SK-N-DZ (cell line): ENCODE results near the gene SBK1.

Source experiments
- DNase-seq: peaks from one replicate; pipeline ENCODE4 v3.0.0-alpha.2; 2015; ENCODE audit warnings: low spot score

The SBK1 gene

DNA sequence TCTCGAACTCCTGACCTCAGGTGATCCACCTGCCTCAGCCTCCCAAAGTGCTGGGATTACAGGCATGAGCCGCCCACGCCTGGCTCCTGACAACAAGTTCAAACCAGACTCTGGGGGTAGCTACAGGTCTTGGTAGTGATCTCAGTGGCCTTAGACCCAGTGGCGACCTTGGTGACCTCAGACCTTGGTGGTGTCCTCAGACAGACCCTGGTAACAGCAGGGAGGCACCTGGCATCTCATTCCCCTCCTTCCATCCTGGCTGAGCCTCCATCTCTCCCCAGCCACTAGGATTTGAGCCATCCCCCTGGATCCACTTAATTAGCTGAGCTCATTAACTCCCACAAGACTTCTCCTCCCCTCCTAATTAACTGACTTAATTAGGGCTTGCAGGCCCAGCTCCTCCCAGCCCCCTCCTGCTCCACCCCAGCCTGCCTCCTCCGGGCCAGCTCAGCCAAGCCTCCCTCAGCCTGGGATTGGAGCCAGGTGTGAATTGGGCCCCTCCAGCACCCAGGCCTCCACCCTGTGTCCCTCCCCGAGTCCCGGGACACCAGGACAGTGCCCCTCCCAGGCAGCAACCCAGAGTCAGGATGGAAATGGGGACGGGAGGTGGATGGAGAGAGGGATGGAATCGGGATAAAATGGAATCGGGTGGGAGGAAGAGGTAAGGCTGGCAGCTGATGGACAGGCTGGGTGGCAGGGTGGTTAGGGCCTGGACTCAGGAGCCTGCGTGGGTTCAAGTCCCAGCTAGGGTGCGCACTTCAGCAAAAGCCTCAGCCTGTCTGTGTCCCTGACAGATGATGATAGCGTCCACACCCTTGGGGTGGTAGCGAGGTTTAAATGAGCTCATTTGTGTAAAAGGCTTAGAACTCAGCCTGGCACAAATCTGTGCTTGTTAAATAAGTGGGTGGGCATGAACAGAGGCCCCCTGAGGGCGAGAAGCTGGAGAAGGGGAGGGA, 11.2 kb upstream of the SBK1 start:
- no peak for DNase-seq

DNA sequence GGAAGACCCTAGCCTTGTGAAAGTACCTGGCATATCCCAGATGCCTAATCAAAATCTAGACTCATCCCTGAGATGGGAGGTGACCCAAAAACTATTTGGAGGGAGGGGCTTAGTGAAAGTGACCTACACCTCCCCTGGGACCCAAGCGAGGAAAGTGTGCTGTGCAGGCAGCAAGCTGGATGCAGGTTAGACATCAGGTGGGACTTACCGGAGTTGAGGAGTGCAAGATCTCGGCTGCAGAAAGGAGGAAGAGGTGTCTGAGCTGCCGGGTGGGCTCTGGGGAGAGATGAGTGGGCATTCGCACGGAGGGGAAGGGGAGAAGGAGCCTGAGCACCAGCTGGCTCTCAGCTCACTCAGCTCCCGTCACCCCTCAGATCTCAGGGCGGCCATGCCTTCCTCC, 10.3 kb upstream of the SBK1 start:
- DNase-seq = no peak

DNA sequence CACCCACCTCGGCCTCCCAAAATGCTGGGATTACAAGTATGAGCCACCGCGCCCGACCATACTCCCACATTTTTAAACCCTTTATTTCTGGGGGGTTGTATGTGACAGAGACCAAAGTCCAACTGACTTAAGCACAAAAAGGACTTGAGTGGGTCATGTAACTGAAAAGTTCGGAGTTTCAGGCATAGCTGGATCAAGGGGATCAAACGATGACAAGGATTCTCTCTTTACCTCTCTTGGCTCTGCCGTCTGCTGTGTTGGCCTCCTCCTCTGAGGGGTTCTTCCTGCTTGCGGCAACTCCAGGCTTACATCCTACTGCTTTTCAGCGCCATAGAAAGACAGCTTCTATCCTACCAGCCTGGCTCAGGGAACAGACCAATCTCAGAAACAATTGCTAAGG, 9.2 kb upstream of the SBK1 start:
- no peak for DNase-seq

DNA sequence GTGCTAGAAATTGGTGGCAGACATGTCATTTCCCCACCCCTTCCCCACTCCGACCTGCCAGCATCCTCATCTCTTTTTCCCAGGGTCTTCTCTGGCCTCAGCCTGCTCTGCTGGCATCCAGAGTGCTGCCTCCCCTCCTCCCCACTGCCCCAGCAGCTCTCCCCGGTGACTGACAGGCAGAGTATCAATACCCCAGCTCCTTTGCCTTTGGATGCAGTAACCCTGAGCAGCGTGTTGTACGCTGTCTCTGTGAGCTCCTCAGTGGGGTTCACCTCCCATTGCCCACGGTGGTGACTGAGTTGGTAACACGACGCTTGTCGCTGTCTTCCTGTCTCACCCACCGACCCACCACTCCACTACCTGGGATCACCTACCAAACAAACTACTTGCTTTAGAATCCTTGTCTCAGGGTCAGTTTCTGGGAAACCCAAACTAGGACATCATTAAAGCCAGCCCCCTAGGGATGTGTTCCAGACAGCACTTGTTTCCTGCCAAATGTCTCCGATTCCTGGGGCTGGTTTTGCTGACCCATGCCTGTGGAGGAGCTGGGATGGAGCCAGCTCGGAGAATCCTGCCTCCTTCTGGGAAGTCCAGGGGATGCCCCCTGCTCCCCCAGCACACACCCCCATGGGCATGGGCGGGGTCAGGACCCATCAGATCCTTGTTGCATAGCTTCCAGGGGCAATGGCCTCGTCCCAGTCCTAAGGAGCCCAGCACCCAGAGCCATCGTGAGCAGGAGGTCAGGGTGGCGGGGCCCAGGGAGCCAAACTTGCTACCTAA, 8.3 kb upstream of the SBK1 start:
- no peak for DNase-seq

DNA sequence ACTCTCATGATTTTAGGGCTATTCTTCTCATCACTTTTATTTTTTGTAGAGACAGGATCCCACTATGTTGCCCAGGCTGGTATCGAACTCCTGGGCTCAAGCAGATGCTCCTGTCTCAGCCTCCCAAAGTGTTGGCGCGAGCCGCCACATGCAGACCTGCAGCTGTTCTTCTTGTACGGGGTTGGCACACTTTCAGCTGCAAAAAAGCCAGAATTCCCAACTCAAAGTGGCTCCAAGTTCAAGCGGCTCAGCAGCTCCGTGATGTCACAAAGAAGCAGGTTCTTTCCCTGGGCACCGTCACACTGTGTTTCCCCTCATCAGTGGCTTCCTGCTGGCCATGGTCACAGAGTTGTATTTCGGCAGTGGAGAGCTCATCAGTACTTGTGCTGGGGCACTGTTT, 6.7 kb upstream of the SBK1 start:
- DNase-seq = no peak

DNA sequence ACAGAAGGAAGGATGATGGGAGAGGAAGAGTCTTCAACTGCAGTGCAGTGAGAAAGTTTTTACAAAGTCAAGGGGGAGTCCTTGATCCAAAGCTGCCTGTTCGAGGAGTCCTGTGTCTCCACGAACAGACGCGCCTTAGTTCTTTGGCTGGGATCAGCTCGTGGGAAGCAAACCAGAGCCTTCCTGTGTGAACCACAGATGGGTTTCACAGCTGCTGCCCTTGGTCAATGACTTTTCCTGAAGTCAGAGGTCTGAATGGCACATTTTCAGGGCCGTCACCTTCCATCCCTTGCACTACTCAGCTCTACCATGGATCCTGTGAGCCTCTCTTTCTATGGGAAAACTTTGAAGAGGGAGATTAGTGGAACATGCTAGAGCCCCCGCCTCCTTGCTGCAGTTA, 4.2 kb upstream of the SBK1 start:
- no peak for DNase-seq

DNA sequence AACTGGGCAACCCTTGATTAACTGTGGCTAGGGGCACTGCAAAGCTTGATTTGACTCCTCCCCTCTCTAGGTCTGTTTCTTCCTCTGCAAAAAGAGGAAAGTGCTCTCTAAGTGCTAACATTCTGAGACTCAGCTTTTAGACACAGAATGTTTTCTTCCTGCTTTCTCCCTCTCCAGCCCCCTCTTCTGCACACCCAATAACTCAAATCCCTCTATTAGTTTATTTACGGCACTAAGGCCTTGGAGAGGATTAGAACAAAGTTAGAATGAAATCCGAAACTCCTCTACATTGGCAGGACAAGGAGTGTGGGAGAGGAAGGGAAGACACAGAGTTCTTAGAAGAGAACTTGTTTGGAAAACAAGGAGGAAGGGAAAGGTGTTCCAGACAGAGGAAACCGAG, 3.3 kb upstream of the SBK1 start:
- no peak for DNase-seq

DNA sequence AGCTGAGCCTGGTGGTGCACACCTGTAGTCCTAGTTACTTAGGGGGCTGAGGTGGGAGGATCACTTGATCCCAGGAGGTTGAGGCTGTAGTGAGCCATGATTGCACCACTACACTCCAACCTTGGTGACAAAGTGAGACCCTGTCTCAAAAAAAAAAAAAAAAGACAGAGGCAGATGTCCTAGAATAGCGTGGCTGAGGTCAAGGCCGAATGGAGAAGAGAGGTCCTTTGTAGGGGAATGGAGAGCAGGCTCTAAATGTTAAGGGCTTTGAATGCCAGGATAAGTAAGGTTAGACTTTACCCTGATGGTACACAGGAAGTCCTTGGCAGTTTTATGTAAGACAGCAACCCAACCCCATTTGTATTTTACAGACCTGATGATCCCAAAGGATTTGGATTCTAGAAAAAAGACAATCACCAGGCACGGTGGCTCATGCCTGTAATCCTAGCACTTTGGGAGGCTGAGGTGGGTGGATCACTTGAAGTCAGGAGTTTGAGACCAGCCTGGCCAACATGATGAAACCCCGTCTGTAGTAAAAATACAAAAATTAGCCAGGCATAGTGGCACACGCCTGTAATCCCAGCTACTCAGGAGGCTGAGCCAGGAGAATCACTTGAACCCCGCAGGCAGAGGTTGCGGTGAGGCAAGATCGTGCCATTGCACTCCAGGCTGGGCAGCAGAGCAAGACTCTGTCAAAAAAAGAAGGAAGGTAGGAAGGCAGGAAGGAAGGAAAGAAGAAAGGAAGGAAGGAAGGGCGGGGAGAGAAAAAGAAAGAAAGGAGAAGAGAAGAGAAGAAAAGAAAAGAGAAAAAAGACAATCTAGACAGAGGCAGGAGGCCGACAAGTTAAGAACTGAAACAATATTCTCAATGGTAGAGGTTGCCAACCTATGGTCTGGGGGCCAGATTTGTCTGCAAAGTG, 2.1 kb upstream of the SBK1 start:
- no peak for DNase-seq

DNA sequence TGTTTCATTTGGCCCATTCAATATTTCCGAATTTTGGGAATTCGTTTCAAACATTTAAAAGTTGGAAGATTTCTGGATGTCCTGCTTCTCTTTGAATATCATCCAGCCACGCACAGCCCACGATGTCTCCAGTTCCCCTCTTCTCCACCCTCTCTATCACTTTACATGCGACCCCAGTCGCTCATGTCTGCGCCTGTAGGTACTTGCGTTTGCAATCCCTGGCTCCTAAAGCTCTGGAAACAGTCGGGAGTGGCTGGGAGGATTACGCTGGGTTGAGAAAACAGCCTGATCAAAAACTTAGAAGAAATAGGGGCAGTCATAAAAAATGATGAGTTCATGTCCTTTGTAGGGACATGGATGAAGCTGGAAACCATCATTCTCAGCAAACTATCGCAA, 1.5 kb upstream of the SBK1 start:
- no peak for DNase-seq

DNA sequence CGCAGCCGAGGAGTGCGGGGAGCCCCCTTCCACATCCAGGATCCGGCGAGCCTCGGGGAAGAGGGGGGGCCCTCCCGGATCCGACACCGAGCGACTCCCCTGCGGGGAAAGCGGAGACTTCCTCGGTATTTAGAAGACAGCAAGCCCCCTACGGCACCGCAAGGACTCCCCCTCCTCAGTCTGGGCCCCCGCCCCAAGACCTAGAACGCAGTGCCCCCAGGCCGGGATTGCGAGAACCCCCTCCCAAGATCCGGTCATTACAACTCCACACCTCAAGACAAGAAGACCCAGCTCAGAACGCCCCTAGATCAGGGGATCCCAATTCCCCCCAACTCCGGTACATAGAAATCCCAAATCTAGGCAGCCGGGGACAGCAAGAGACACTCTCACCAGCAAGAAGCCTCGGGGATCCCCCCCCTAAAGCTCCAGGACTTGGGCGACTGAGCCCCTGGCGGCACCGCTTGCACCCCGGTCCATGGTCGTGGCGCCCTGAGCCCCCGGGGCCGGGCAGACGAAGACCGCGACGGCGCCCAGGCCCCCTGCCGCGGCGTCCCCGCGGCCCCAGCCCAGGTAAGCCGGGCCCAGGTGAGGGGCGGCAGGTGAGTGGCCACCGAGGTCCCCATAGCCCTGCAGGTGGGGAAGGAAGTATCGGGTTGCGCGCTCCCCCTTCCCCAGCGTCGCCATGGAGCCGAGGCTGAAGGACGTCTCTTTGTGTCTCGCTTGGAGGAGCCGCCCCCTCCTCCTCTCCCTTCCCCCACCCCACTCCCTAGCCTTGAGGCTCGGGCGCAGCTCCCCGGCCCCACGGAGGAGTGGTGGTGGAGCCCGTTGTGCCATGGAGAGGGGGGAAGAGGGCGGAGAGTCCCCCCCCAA, 641 bp downstream of the SBK1 start:
- no peak for DNase-seq

DNA sequence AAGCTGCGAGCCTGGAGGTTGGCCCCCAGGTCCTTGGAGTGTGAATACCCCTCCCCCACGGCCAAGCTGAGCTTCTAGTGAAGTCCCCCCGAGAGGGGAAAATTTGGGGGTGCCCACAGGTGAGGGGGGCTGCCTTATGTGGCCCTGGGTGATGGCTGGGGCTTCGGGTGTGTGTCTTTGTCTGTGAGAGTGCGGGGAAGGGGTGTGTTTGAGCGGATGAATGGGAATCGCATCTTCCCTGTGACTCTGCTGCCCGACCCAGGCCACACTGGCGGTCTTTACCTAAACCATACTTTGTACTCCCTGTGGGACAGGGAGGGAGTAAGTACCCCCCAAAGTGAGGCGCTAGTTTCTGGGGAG, 1.3 kb downstream of the SBK1 start:
- no peak for DNase-seq

DNA sequence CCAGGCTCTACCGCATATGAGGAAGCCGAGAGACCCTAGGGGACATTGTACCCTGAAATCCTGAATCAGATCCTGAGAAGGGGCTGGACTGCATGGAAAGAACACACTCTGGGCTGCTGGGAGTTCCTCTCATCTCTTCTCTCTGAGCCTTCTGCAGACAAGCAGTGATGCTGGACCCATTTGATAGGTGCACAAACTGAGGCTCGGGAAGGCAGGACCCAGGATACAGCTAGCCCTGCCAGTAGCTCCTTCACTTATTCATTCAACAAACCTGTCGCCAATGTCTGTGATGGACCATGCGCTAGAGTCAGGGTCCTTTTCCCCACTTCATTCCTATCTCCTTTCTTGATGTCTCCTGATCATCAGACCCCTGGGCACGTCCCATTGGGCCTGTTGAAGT, 1.9 kb downstream of the SBK1 start:
- DNase-seq = no peak

DNA sequence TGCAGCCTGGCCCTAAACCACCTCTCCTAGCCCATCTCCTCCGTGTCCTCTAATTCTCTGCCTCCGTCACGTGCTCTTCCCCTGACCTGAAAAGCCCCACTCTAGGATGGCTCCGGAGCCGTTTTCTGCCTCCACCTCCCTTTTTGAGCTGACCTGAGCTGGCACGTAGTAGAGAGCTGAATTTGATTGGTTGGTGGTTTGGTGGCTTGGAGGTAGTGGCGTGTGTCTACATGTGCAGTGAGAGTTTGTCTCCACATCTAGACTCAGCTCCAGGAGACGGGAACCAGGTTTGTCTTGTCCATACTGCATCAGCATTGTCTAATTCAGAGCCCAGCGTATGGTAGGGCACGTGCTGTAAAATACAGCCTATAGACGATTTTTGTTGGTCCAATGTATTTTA, 3.0 kb downstream of the SBK1 start:
- DNase-seq = no peak

DNA sequence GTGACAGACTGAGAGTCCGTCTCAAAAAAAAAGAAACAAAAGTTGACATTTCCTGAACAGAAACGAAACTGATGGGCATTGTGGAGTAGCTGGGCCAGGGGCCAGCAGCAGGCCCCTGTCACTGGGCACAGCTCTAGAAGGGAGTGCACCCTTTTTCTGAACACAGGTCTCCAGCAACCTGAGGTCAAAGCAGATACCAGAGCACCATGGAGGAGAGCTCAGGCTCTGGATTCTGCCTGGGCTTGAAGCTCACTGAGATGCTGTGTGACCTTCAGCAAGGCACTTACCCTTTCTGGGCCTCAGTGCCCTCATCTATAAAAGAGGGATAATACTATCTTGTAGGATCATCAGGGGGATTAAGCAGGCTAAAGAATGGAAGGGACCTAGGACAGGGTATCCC, 5.0 kb downstream of the SBK1 start:
- DNase-seq = no peak

DNA sequence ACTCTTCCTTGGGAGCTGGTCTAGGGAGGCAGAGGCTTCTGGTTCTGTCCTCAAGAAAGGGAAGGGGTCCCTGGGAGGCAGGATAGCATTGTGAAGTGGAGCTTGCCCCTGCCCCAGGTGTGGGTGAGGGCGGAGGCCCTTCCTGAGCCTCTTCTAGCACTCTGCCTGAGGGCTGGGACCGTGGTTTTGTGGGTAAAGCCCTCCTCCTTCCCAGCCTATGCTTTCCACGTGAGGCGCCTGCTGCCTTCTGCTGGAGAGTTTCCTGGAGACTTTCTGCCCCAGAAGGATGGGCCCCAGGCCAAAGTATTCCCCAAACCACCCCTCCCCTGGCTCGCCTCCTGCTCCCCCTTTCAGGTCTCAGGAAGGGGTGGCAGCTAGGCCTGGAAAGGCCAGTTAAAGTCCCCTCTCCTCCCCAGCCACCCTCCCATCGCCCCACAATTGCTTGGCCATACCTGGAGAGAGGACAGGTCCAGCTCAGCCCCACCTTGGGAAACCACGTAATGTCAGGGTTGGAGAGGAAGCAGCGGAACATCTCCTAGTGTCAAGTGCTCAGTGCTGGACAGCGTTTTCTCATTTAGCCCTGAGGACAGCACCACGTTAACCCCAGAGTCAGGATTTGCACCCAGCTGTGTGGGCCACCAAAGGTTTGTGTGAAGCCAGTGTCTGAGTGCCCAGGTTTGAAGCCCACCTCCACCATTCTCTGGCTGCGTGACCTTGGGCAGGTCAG, 5.6 kb downstream of the SBK1 start:
- no peak for DNase-seq

DNA sequence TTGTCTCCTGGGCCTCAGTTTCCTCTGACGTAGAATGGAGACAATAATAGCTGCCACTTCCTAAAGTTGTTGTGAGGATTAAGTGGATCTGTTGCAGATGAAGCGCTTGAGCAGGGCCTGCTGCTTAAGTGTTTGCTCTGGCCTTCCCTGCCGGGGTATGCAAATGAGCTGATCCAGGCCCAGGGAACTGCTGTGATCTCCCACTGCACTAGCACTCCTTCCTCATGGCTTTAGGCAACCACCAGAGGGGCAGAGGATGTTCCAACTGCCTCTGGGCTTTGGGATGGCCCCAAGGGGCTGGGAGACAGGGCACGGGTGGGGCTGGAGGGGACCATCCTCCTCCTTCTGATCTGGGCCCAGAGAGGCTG, 6.2 kb downstream of the SBK1 start:
- DNase-seq = no peak

DNA sequence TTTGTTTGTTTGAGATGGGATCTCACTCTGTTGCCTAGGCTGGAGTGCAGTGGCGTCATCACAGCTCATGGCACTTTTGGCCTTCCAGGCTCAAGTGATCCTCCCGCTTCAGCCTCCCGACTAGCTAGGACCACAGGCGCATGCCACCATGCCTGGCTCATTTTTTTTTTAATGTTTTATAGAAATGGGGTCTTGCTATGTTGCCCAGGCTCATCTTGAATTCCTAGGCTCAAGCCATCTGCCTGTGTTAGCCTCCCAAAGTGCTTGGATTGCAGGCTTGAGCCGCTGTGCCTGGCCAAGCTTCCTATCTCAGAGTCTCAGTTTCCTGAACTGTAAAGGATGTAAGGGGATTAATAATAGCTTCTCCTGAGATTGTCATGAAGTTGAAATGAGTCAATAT, 8.0 kb downstream of the SBK1 start:
- DNase-seq = no peak

DNA sequence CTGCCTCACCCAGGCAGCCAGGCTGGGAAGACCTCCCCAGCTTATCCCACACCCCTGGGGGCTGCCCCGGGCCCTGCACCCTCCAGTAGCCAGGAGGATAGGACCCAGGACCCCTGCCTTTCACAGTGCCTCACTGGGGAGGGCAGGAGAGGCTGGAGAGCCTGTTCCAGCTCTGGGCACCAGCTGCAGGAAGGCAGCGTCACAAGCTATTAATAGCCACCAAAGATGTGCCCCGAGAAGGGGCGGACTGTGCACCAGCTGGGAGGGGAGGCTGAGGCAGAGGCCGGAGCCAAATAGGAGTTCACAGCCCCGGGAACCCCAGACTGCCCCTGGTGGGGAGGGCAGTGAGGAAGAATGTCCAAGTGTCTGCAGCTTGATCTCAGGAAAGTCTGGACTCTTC, 8.8 kb downstream of the SBK1 start:
- DNase-seq = no peak

DNA sequence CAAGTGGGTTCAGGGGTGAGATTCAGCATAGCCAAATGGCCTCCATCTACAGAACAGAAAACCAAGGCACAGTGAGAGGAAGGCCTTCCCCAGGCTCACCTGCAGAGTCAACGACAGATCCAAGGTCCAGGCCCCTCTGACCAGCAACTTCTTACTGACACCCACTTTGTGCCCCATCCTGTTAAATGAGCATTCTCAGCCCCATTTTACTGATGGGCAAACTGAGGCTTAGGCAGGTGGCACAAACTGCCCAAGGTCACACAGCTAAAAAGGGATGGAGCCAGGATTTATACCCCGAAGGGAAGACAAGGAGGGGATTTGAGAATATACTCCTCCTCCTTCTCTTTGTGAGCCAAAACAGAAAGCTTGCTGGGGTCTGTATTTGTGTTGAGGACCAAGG, 9.3 kb downstream of the SBK1 start:
- DNase-seq = no peak

DNA sequence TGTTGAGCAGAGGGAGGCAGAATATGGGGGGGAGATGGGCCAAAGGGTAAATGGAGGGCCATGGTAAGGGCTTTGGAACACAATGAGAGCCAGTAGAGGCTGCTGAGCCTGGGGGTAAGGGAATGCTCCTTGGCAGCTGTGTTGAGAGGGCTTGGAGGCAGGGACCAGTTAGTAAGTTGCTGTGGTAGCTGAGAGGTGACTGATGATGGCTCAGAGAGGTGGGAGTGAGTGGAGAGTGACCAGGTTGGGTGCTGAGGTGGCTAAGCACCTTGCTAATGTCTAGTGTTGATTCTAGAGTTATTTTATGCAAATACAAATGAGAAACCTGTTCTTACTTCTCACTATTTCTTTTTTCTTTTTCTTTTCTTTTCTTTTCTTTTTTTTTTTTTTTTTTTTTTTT, 10.8 kb downstream of the SBK1 start:
- DNase-seq = no peak
